GM18502 (cell line): Measurements from ENCODE around the gene CEP55.
"Not testable (repeated sequence)": the region's sequence is repeated elsewhere in the genome, so short reads cannot be mapped to it uniquely, and the experiment has no call there.

Experiments
- ATAC-seq: cut with Tn5 transposase; IDR thresholded peaks from one replicate; pipeline ENCODE4 v1.9.1; 2021; ENCODE audit warnings: mild to moderate bottlenecking; ENCODE audit not compliant: unreplicated experiment, poor library complexity

CEP55 gene

GRCh38 chr10:93505075-93505474 is 8.7 kb downstream of the CEP55 start:
- ATAC-seq = no peak

GRCh38 chr10:93509816-93510215 is 13.4 kb downstream of the CEP55 start:
- ATAC-seq = no peak

GRCh38 chr10:93512565-93512964 is 16.2 kb downstream of the CEP55 start:
- no peak for ATAC-seq

GRCh38 chr10:93513091-93513490 is 16.7 kb downstream of the CEP55 start:
- no peak for ATAC-seq

- ATAC-seq = no peak
These were observed 18.1 kb downstream of the CEP55 start for GRCh38 chr10:93514521-93514920.

- no peak for ATAC-seq
These were observed 18.9 kb downstream of the CEP55 start for GRCh38 chr10:93515071-93516005.

- ATAC-seq = no peak
These were observed 19.6 kb downstream of the CEP55 start for GRCh38 chr10:93516006-93516380.

GRCh38 chr10:93518531-93518930 is 22.1 kb downstream of the CEP55 start:
- ATAC-seq = no peak

GRCh38 chr10:93535293-93535692 is 38.9 kb downstream of the CEP55 start:
- ATAC-seq = no peak

GRCh38 chr10:93540871-93541270 is 44.5 kb downstream of the CEP55 start:
- not testable (repeated sequence) for ATAC-seq

GRCh38 chr10:93541402-93542357 is 45.3 kb downstream of the CEP55 start:
- no peak for ATAC-seq

GRCh38 chr10:93542358-93542791 is 46.0 kb downstream of the CEP55 start:
- no peak for ATAC-seq

GRCh38 chr10:93546995-93547394 is 50.6 kb downstream of the CEP55 start:
- not testable (repeated sequence) for ATAC-seq

- ATAC-seq = no peak
These were observed 51.1 kb downstream of the CEP55 start for GRCh38 chr10:93547522-93547921.

GRCh38 chr10:93548376-93549071 is 52.1 kb downstream of the CEP55 start:
- no peak for ATAC-seq

- no peak for ATAC-seq
These were observed 54.2 kb downstream of the CEP55 start for GRCh38 chr10:93550606-93551005.

- no peak for ATAC-seq
These were observed 56.4 kb downstream of the CEP55 start for GRCh38 chr10:93552780-93553179.

- no peak for ATAC-seq
These were observed 57.3 kb downstream of the CEP55 start for GRCh38 chr10:93553482-93554315.

GRCh38 chr10:93554316-93554663 is 57.9 kb downstream of the CEP55 start:
- no peak for ATAC-seq
